ENCODE data around the gene SCAPER.

Gene SCAPER

DNA sequence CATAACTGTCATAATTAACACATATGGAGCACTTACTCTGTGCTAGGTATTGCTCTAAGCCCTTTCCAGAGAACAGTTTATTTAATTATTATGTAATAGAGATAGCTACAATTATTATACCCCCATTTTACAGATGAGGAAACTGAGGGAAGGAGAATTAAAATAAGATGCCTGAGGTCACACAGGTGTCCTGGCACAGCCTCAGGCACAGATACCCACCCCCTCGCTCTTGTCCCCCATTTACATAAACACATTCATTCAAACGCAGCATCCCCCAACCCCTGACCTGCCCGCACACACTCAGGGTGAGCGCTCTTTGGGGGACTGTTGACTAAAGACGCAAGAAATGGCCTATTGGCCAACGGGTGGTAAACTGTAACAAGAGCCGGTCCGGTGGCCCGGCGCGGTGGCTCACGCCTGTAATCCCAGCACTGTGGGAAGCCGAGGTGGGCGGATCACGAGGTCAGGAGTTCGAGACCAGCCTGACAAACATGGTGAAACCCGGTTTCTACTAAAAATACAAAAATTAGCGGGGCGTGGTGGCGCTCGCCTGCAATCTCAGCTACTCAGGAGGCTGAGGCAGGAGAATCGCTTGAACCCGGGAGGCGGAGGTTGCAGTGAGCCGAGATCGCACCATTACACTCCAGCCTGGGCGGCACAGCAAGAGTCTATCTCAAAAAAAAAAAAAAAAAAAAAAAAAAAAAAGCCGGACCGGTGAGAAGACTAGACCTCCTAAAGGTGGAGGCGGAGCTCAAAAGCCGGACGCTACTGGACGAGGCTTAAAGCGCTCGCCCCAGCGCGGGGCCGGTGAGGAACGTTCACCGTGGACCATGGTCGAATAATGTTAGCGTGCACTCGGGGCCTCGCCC is 570.5 kb downstream of the SCAPER start:
- Histone ChIP-seq H3K4me1 (ENCODE audit: control insufficient read depth, insufficient read depth, low read length) (peaks cover 42% of the 10 kb centered on the region), H3K27me3 (ENCODE audit: control insufficient read depth, insufficient read depth, low read length) (peaks cover 78% of the 10 kb centered on the region), H3K9me3 (ENCODE audit: control insufficient read depth, low read length) (no peaks in the 10 kb centered on the region), H3K36me3 (ENCODE audit: control insufficient read depth, insufficient read depth, low read length) (no peaks in the 10 kb centered on the region), H3K4me3 (ENCODE audit: low read length) (no peak overlapping the region), H3K9ac (ENCODE audit: low read length) (no peak overlapping the region)

DNA sequence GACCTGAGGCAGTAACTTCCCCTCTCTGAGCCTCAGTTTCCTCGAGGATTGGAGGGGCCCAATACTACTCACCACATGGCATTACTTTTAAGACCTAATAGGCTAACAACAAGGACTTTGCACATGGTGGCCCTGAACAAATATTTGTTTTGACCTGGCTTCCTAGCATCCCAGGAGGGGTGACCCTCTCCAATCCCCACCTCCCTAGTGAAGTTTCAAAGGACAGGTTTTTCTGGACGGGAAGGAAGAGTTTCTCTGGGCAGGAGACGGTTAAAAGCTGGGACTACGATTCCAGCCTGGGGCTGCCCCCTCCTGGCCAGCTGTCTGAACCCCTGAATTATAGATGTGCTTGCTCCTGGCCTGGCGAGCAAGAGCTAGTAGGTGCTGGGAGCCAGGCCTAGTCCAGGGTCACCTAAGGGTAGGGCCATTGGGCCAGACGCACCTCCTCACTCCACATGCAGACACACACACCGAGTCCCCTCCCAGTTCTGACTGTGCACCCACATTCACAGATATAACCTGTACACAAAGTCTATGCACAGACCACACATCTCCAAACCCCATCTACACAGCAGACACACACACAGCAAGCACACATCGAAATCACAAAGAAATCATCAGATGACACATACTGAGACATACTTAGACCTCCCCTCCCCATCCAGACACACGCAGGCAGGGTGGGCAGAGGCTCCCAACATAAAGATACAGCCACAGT is 571.3 kb downstream of the SCAPER start:
- Histone ChIP-seq H3K4me1 (ENCODE audit: control insufficient read depth, insufficient read depth, low read length) (peaks cover 35% of the 10 kb centered on the region), H3K36me3 (ENCODE audit: control insufficient read depth, insufficient read depth, low read length) (no peaks in the 10 kb centered on the region), H3K27me3 (ENCODE audit: control insufficient read depth, insufficient read depth, low read length) (peaks cover 75% of the 10 kb centered on the region)

DNA sequence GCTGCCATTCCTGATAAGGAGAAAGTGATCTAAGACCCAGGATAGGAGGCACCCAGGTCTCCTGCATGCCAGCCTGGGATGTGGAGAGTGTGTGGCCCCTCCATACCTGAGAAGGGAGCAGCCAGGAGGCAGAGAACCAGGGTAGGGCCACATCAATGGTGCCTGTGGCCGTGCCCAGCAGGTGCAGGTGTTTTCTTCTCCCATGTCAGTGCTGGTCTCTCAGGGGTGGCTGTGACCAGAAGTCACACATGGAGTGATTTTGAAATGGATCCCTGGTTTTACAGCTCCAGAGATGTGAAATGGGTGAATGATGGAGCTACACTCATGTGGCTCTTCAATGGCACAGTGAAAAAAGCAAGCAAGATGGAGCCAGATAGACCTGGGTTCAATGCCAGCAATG is 571.8 kb downstream of the SCAPER start:
- H3K9ac ChIP-seq (ENCODE audit: low read length): no peak overlapping the region
- H3K4me3 ChIP-seq (ENCODE audit: low read length): no peak overlapping the region
- H3K27me3 ChIP-seq (ENCODE audit: control insufficient read depth, insufficient read depth, low read length): peaks cover 70% of the 10 kb centered on the region
- H3K9me3 ChIP-seq (ENCODE audit: control insufficient read depth, low read length): no peaks in the 10 kb centered on the region
- H3K4me1 ChIP-seq (ENCODE audit: control insufficient read depth, insufficient read depth, low read length): peaks cover 29% of the 10 kb centered on the region
- no peaks in the 10 kb centered on the region for H3K36me3 ChIP-seq (ENCODE audit: control insufficient read depth, insufficient read depth, low read length)

More for the DNA sequence above, 571.3 kb downstream of the SCAPER start:
- Histone ChIP-seq H3K4me3 (ENCODE audit: low read length) (no peak overlapping the region), H3K9me3 (ENCODE audit: control insufficient read depth, low read length) (no peaks in the 10 kb centered on the region), H3K9ac (ENCODE audit: low read length) (no peak overlapping the region)

DNA sequence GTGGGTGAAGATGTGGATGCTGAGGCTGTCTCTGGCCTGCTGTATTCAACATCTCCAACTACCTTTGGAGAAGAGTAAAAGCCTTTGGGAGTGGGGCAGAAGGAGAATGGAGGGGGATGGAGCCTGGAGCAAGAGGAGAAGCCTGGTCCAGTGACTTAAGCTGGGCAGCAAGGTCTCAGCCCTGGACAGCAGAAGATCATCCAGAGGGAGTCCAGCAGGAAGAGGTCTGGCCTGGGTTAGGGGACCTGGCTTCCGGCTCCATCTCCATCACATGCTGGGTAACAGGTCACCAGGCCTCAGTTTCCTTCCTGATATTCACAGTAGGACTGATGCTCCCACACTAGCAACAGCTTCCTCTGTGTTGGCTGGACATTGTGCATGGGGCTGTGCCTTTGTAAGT is 572.3 kb downstream of the SCAPER start:
- Histone ChIP-seq H3K27me3 (ENCODE audit: control insufficient read depth, insufficient read depth, low read length) (peaks cover 64% of the 10 kb centered on the region), H3K9ac (ENCODE audit: low read length) (no peak overlapping the region), H3K9me3 (ENCODE audit: control insufficient read depth, low read length) (no peaks in the 10 kb centered on the region), H3K4me3 (ENCODE audit: low read length) (no peak overlapping the region), H3K4me1 (ENCODE audit: control insufficient read depth, insufficient read depth, low read length) (peaks cover 24% of the 10 kb centered on the region), H3K36me3 (ENCODE audit: control insufficient read depth, insufficient read depth, low read length) (no peaks in the 10 kb centered on the region)

DNA sequence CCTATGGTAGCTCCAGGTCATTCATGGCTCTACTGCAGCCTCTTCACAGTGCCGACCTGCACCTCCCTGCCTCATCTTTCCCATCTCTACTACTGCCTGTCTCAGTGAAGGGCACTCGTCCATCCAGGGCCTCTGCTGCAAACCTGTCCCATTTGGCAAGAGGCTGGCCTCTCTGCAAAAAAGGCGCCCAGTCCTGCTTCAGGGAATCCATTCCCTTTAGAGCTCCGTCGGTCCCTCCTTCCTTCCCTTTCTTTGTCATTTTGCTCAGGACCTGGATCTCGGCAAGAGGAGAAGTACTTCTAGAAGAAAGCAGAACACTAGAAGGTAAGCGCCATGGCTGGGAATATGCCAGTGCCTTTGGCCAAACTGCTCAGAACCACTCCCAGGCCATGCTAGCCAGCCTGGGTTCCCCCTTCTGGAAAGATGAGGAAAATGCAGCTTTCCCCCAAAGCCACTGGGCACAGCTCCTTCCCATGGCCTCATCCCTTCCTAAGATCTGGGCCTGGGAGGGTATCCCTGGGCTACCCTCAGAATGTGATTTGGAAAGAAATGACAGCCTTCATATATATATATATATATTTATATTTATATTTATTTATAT is 575.0 kb downstream of the SCAPER start:
- H3K27me3 ChIP-seq (ENCODE audit: control insufficient read depth, insufficient read depth, low read length): peaks cover 38% of the 10 kb centered on the region
- no peak overlapping the region for H3K9ac ChIP-seq (ENCODE audit: low read length)

DNA sequence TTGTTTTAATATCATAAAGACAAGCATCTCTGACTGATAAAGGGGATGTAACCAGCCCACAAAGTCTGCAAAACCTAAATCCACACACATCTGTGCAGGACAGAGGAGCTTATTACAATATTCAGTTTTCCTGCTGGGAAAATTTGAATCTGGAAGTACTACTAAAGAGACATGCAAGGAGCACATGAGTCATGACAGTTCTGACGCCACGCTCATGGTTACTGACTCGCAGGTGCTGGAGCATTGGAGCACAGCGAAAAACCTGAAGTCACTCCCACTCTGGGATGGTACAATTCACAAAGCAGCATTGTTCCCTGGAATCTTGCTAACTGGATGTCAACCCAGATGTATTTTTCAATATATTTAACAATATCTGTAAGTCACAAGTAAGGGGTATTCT is 576.2 kb downstream of the SCAPER start:
- peaks cover 5% of the 10 kb centered on the region for H3K4me1 ChIP-seq (ENCODE audit: control insufficient read depth, insufficient read depth, low read length)
- H3K27me3 ChIP-seq (ENCODE audit: control insufficient read depth, insufficient read depth, low read length): peaks cover 32% of the 10 kb centered on the region
- no peaks in the 10 kb centered on the region for H3K9me3 ChIP-seq (ENCODE audit: control insufficient read depth, low read length)
- H3K4me3 ChIP-seq (ENCODE audit: low read length): no peak overlapping the region
- no peak overlapping the region for H3K9ac ChIP-seq (ENCODE audit: low read length)
- no peaks in the 10 kb centered on the region for H3K36me3 ChIP-seq (ENCODE audit: control insufficient read depth, insufficient read depth, low read length)

More for the DNA sequence above, 575.0 kb downstream of the SCAPER start:
- Histone ChIP-seq H3K4me1 (ENCODE audit: control insufficient read depth, insufficient read depth, low read length) (peaks cover 5% of the 10 kb centered on the region), H3K36me3 (ENCODE audit: control insufficient read depth, insufficient read depth, low read length) (no peaks in the 10 kb centered on the region), H3K4me3 (ENCODE audit: low read length) (no peak overlapping the region), H3K9me3 (ENCODE audit: control insufficient read depth, low read length) (no peaks in the 10 kb centered on the region)

DNA sequence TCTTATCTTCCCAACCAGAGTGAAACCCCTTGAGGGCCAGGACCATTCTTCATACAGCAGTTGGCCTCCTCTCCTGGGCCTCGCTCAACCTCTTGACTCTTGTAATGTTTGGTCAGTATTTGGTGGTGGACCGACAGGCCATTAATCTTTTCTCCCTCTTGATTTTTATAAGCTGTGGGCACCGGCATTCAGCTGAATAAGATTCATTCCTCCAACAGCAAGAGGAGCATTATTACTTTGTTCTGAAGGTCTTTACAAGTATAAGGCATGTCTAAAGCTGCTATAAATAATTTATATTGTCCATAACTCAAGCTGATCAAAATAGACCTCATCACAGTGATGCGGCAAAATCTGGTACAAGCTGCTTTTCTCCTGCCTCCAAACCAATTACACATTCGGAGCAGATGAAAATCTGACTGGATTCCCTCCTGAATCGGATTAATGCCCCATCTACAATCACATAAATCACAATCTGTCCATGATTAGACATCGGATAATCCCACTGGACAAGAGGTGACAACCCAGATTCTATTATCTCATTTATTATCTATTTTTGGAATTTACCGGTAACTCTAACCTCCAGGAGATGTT is 576.9 kb downstream of the SCAPER start:
- peaks cover 24% of the 10 kb centered on the region for H3K27me3 ChIP-seq (ENCODE audit: control insufficient read depth, insufficient read depth, low read length)
- H3K9me3 ChIP-seq (ENCODE audit: control insufficient read depth, low read length): no peaks in the 10 kb centered on the region
- H3K36me3 ChIP-seq (ENCODE audit: control insufficient read depth, insufficient read depth, low read length): no peaks in the 10 kb centered on the region
- peaks cover 5% of the 10 kb centered on the region for H3K4me1 ChIP-seq (ENCODE audit: control insufficient read depth, insufficient read depth, low read length)
- H3K9ac ChIP-seq (ENCODE audit: low read length): no peak overlapping the region
- H3K4me3 ChIP-seq (ENCODE audit: low read length): no peak overlapping the region

DNA sequence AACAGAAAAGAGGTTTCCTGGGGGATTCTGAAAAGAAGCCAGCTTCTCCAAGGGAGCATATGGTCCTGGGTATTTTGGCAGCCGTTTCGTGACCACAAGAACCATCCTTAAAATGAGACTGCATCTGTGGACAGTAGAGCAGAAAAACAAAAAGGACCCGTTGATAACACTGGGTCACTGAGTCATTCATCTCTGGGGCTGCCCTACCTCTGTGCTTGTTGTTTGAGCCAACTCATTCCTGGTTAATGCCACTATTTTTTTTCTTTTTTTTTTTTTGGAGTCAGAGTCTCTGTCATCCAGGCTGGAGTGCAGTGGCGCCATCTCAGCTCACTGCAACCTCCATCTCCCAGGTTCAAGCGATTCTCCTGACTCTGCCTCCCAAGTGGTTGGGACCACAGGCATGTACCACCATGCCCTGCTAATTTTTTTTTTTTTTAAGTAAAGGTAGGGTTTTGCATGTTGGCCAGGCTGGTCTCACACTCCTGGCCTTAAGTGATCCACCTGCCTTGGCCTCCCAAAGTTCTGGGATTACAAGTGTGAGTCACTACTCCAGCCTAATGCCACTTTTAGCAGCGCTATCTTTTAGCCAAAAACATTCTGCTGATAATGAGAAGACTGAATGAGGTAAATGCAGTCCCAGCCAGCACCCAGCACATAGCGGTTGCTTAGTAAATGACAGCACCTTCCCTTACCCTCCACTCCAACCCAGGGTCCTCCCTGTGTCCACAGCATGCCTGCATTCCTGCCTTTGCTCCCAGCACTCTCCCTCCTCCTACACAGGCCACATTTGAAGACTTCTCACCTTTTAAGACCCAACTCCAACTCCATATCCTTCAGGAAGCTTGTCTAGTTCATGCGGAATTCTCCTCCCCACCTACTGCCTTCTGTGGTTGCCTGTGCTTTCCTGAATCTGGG is 577.7 kb downstream of the SCAPER start:
- H3K9ac ChIP-seq (ENCODE audit: low read length): no peak overlapping the region
- H3K27me3 ChIP-seq (ENCODE audit: control insufficient read depth, insufficient read depth, low read length): peaks cover 21% of the 10 kb centered on the region
- no peaks in the 10 kb centered on the region for H3K36me3 ChIP-seq (ENCODE audit: control insufficient read depth, insufficient read depth, low read length)
- peaks cover 5% of the 10 kb centered on the region for H3K4me1 ChIP-seq (ENCODE audit: control insufficient read depth, insufficient read depth, low read length)
- no peaks in the 10 kb centered on the region for H3K9me3 ChIP-seq (ENCODE audit: control insufficient read depth, low read length)
- no peak overlapping the region for H3K4me3 ChIP-seq (ENCODE audit: low read length)

DNA sequence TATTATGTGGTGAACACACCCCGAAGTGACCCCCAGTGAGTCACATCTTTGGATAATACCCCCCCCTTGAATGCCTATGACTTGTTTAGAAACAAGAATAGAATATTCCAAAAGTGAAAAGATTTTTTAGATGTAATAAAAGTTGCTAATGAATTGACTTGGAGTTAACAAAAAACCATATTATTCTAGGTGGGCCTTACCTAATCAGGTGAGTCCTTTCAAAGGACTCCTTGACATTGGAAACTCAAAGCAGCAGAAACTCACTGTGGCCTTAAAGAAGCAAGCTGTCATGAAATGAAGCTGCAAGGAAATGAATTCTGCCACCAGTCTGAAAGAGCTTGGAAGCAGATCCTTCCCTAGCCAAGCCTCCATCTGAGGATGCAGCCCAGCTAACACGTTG is 579.4 kb downstream of the SCAPER start:
- H3K9me3 ChIP-seq (ENCODE audit: control insufficient read depth, low read length): no peaks in the 10 kb centered on the region
- H3K27me3 ChIP-seq (ENCODE audit: control insufficient read depth, insufficient read depth, low read length): peaks cover 20% of the 10 kb centered on the region
- no peak overlapping the region for H3K4me3 ChIP-seq (ENCODE audit: low read length)
- H3K4me1 ChIP-seq (ENCODE audit: control insufficient read depth, insufficient read depth, low read length): peaks cover 5% of the 10 kb centered on the region
- H3K36me3 ChIP-seq (ENCODE audit: control insufficient read depth, insufficient read depth, low read length): no peaks in the 10 kb centered on the region
- H3K9ac ChIP-seq (ENCODE audit: low read length): no peak overlapping the region

DNA sequence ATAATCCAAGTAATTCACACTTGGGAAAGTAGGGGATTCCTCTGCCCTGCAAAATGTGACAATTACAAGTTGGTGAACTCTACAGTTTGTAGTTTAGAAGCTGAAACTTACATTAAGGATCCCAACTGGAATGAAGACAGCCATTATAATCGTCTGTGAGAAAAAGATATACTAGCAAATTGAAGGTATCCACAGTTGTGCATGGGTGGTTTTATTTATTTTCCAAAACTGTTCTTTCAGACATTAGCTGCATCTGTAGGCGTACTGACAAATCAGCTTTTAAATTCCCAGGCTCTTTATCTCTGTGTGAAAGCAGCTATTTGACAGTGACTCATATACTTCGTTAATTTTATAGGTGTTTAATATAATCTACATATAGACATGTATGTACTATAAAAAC is 581.1 kb downstream of the SCAPER start:
- Histone ChIP-seq H3K27me3 (ENCODE audit: control insufficient read depth, insufficient read depth, low read length) (peaks cover 11% of the 10 kb centered on the region), H3K4me3 (ENCODE audit: low read length) (no peak overlapping the region), H3K4me1 (ENCODE audit: control insufficient read depth, insufficient read depth, low read length) (no peaks in the 10 kb centered on the region), H3K9me3 (ENCODE audit: control insufficient read depth, low read length) (no peaks in the 10 kb centered on the region), H3K9ac (ENCODE audit: low read length) (no peak overlapping the region), H3K36me3 (ENCODE audit: control insufficient read depth, insufficient read depth, low read length) (no peaks in the 10 kb centered on the region)

DNA sequence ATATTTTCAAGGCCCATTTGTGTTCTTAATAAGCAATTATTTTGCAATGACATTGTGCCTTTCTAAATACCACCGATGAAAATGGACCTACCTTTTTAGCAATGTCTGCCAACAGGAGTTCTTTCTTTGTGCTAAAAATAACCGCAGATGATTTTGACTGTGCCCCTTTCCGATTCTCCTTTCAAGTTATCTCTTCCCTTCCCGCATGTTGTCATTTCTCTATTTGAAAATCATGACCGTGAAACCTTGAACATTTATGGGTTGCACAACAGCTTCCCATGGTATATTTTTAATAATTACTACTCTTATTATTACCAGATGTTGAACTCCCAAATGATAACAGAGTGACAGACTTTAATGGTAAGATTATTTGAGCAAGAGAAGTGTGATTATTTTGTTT is 583.5 kb downstream of the SCAPER start:
- Histone ChIP-seq H3K4me1 (ENCODE audit: control insufficient read depth, insufficient read depth, low read length) (no peaks in the 10 kb centered on the region), H3K9me3 (ENCODE audit: control insufficient read depth, low read length) (no peaks in the 10 kb centered on the region), H3K27me3 (ENCODE audit: control insufficient read depth, insufficient read depth, low read length) (peaks cover 11% of the 10 kb centered on the region), H3K4me3 (ENCODE audit: low read length) (no peak overlapping the region), H3K36me3 (ENCODE audit: control insufficient read depth, insufficient read depth, low read length) (no peaks in the 10 kb centered on the region), H3K9ac (ENCODE audit: low read length) (no peak overlapping the region)

Measured in mucosa of stomach (tissue), 1 donor.